DMS53 treated with DMSO at 0.1 percent for 48 hours (cell line): ENCODE results near the gene NAA16.
"Not testable (repeated sequence)": the region's sequence is repeated elsewhere in the genome, so short reads cannot be mapped to it uniquely, and the experiment has no call there.

Experiments used
- DNase-seq: peaks from one replicate; lab custom pipeline; 2025; ENCODE audit not compliant: unreplicated experiment; lab: John Stamatoyannopoulos, UW

The NAA16 gene

DNA sequence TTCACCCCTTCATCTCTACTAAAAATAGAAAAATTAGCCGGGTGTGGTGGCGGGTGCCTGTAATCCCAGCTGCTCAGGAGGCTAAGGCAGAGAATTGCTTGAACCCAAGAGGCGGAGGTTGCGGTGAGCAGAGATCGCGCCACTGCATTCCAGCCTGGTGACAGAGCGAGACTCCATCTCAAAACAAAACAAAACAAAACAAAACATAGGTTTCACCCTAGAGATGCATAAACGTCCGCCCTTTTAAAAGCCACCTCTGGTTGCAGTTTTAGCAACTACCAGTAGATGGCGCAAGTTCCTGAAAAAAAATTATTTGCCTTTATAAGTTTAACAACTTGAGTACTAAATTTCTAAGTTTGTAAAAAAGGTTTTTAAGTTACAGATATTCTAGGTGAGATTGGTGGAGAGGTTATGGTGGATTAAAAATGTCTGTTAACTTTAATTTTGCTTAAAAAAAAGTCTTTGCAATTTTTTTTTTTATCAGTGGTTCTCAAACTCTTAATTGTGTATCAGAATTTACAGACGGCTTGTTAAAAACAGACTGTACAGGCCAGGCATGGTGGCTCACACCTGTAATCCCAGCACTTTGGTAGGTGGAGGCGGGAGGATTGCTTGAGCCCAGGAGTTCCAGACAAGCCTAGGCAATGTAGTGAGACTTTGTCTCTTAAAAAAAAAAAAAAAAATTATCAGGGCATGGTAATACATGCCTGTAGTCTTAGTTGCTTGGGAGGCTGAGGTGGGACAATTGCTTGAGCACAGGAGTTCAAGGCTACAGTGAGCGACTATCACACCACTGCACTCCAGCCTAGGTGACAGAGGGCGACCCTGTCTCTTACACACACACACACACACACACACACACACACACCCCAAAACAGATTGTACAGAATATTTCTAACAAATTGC is 42.1 kb downstream of the NAA16 start:
- peak; percentile 11 for DNase-seq

- no peak for DNase-seq
Measured at GRCh38 chr13:41354416-41354815, 43.3 kb downstream of the NAA16 start.

GRCh38 chr13:41356385-41356648 is 45.2 kb downstream of the NAA16 start:
- DNase-seq = not testable (repeated sequence)

DNA sequence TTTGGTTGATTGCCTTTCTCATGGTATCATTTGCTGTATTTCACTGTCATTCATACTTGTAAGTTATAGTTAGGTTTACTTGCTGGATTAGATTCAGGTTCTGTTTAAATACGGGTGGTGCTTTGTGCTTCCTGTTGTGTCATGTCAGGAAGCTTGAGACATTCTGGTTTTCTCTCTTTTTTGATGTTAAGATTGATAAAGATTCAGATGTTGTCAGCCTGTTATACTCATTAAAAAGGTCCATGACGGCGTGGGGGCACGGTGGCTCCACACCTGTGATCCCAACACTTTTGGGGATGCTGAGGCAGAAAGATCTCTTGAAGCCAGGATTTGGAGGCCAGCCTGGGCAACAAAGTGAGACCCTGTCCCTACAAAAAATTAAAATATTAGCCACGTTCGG is 45.7 kb downstream of the NAA16 start:
- DNase-seq = no peak

GRCh38 chr13:41361491-41361890 is 50.4 kb downstream of the NAA16 start:
- no peak for DNase-seq

DNA sequence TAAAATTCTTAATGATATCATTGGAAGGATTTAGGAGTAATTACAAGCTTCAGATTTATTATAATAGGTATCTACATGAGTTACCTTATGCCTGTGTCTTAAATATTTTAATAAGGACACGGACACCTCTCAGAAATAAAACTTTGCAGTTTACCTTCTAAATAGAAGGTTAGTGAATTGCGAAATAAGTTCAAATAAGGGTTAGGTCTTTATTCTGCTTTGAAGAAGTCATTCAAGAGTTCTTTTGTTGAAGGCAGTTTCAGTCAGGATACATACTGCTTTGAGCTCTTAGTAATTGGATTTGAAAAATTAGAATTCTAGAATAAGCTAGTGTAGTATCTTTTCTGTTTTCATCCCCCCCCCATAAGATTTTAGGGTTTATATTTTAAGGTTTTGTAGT is 53.0 kb downstream of the NAA16 start:
- no peak for DNase-seq

DNA sequence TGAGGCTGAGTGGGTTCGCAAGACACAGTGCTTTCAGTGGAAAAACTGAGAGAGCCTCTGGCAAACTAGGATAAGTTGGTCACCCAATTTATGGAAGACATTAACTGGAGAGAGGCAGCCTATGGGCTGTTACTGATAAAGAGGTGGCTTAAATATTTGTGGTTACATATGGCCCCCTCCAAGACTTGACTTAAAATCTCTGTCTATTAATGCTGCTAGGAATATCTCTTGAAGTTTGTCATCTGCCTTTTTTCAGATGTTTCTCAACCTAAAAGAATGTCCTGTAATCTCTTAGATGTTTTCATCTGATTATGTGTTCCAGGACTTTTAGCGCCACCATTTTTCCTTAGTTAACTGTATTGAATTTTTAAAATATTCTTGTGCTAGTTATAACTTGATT is 54.6 kb downstream of the NAA16 start:
- DNase-seq = no peak

DNA sequence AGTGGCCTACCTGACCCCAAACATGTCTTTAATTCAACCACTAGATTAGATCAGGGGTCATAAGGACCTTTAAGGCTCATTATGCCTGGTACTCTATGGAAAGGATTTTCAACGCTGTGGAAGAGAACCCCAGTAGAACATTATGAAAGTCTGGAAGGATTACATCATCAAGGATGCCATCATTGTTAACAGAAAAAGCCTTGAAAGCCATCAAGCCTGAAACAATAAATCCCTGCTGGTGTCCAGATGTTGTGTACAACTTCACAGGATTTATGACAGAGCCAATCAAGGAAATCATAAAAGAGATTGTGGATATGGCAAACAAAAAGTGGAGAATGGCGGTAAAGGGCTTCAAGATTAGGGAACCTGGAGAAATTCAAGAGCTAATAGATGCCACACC is 59.7 kb downstream of the NAA16 start:
- DNase-seq = no peak

DNA sequence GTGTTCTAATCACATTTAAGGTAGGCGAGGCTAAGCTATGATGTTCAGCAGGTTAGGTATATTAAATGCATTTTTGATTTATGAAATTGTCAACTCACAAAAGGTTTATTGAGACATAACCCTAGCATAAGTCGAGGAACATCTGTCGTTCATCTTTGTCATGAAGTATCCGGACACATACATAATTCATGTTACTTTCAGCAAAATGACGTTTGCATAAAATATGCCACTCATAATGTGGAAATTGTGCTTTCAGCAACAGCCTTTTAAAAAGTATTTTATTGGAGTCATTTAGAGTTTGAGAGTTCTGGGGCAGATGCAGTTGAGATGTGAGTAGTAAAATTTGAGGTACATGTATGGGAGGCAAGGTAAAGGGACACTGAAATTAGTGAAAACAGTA is 66.4 kb downstream of the NAA16 start:
- DNase-seq = no peak

GRCh38 chr13:41382431-41382830 is 71.4 kb downstream of the NAA16 start:
- DNase-seq = no peak

DNA sequence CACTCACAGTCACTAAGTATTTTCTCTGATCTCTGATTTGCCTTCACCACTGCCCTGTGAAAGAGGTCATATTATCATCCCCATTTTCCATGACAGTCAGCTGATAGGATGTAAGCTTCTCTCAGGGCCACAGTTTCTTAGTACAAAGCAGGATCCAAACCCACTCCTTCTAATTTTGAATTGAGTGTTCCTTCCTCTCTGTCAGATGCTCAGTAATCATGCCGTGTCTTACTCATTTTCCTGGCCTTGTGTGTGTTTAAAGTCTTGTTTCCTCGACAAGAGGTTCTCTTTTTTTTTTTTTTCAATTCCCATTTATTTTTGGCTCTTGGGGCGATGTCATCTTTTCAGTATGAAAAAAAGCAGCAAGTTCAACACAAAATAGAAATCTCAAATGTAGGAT is 72.3 kb downstream of the NAA16 start:
- DNase-seq = no peak

- DNase-seq = no peak
Measured at GRCh38 chr13:41384749-41385503, 73.9 kb downstream of the NAA16 start.

DNA sequence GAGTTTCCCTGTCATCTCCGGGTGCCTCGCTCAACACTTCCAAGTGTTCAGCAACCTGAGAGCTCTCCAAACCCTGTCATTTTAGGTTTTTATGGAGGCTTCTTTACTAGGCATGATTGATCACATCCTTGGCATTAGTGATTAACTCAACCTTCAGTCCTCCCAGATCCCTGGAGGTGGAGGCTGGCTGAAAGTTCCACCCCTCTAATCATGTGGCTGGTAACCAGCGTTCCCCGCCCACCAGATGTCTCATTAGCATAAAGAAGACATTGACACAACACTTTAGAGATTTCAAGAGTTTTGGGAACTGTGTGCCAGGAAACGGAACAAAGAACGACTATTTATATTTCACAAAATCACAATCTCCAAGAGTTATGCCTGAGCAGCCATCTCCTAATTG is 75.1 kb downstream of the NAA16 start:
- DNase-seq = no peak

DNA sequence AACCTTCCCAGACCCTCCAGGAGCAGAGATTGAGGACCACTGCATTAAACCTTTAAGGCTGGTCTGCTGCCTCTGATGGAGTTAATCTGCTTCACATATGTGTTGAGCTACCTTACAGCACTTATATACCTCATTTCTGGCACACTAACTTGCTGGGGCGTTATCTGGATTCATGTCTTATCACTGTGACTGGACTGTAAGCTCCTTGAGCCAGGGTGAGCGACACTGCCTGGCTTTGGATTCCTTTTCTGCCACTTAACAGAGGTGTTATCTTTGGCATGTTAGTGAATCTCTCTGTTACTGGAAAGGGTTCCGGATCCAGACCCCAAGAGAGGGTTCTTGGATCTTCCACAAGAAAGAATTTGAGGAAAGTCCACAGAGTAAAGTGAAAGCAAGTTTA is 76.5 kb downstream of the NAA16 start:
- no peak for DNase-seq

- DNase-seq = no peak
Measured at GRCh38 chr13:41388143-41388881, 77.2 kb downstream of the NAA16 start.

- no peak for DNase-seq
Measured at GRCh38 chr13:41389580-41389979, 78.5 kb downstream of the NAA16 start.

- DNase-seq = no peak
Measured at GRCh38 chr13:41394166-41394565, 83.1 kb downstream of the NAA16 start.

- no peak for DNase-seq
Measured at GRCh38 chr13:41398494-41399170, 87.6 kb downstream of the NAA16 start.

DNA sequence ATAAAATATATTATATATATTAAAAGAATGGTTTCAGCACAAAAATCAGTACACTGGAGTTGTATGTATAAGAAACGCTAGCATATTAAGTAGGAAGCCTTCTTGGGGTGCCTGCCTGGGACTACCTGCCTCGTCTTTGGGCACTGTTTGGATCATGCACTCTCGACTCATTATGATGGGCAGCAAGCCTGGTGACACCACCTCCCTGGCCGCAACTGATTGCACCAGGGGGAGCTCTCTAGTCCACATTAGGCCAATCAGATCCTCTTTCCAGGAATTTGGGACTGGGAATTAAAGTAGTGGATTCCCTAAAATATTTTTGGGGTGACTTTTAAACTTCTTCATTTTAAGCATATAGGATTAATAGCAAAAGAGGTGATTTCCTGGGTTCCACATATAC is 90.3 kb downstream of the NAA16 start:
- no peak for DNase-seq

DNA sequence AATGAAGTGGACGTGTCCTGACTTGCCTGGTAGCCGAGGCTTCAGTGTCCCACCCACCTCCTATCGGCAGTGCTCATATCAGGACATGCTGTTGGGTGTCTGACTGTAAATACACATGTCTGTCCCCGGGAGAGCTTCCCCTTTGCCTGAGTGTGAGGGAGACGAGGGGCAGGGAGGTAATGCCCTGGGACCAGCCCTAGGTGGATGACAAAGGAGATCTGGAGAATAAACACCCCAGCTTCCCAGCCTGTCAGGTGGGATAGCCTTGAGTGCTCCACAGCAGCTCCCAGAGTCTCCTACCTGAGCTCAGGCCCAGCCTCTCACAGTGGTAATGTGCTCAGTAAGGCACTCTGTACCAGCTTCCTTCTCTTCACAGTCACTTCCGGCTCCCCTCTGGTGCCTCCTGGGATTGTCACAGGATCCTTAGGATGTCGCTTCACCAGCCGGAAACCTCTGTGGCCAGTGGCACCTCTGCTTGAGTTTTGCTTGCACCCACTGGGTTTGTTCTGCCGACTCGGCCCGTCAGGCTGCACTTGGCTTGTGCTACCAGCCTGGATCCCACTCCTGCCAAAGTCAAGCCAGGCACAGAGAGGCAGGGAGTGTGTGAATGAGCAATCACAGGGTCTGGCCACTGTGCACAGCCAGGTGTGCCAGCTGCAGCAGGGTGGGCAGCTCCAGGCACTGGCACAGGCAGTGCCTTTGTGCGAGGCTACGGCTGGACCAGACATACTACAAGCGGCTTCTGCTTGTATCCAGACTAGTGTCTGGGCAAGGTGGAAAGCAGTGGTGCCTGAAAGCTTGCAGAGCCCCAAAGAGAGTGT is 91.8 kb downstream of the NAA16 start:
- no peak for DNase-seq
